ENCODE results near the gene IQSEC2.

GRCh38 chrX:53223955-53224859 is 57.2 kb downstream of the IQSEC2 start:
- TF ChIP-seq CTCF (IDR thresholded peaks at IDR 0.05; ENCODE audit: low read length), result no peak
- no peak for TF ChIP-seq EZH2phosphoT487 (IDR thresholded peaks at IDR 0.05; ENCODE audit: low read length)

Data from MM.1S (cell line).